ENCODE results near the gene PPP5C.
A peak's percentile ranks its signal among the peaks of the same experiment; 100 is the strongest.
"Not testable (repeated sequence)": the region's sequence is repeated elsewhere in the genome, so short reads cannot be mapped to it uniquely, and the experiment has no call there.

The PPP5C gene

GRCh38 chr19:46415804-46416709, 69.2 kb downstream of the PPP5C start:
- H3K27me3 ChIP-seq (ENCODE audit: control insufficient read depth, insufficient read depth, low read length); H3K36me3 ChIP-seq (ENCODE audit: insufficient read depth, low read length); H3K9me3 ChIP-seq (replicated peaks; ENCODE audit: low read length): not testable (repeated sequence)
- H3K4me3 ChIP-seq (ENCODE audit: low read length) = peak overlapping the region; percentile 70
- H3K9ac ChIP-seq (ENCODE audit: low read depth, low read length) = peak overlapping the region; percentile 53
- H3K4me2 ChIP-seq (ENCODE audit: low read length) = peak overlapping the region; percentile 80
- H3K4me1 ChIP-seq (ENCODE audit: control insufficient read depth, insufficient read depth, low read length) = peaks cover 36% of the 10 kb centered on the region

GRCh38 chr19:46420056-46420455, 73.2 kb downstream of the PPP5C start:
- no peaks in the 10 kb centered on the region for H3K36me3 ChIP-seq (ENCODE audit: insufficient read depth, low read length)
- no peaks in the 10 kb centered on the region for H3K27me3 ChIP-seq (ENCODE audit: control insufficient read depth, insufficient read depth, low read length)
- no peak overlapping the region for H3K4me2 ChIP-seq (ENCODE audit: low read length)
- no peak overlapping the region for H3K9ac ChIP-seq (ENCODE audit: low read depth, low read length)
- H3K4me1 ChIP-seq (ENCODE audit: control insufficient read depth, insufficient read depth, low read length) = peaks cover 10% of the 10 kb centered on the region
- no peak overlapping the region for H3K4me3 ChIP-seq (ENCODE audit: low read length)
- H3K9me3 ChIP-seq (replicated peaks; ENCODE audit: low read length) = no peaks in the 10 kb centered on the region

GRCh38 chr19:46422344-46422743, 75.5 kb downstream of the PPP5C start:
- no peaks in the 10 kb centered on the region for H3K27me3 ChIP-seq (ENCODE audit: control insufficient read depth, insufficient read depth, low read length)
- no peak overlapping the region for H3K4me3 ChIP-seq (ENCODE audit: low read length)
- no peaks in the 10 kb centered on the region for H3K9me3 ChIP-seq (replicated peaks; ENCODE audit: low read length)
- H3K4me1 ChIP-seq (ENCODE audit: control insufficient read depth, insufficient read depth, low read length) = peaks cover 4% of the 10 kb centered on the region
- no peaks in the 10 kb centered on the region for H3K36me3 ChIP-seq (ENCODE audit: insufficient read depth, low read length)
- H3K4me2 ChIP-seq (ENCODE audit: low read length) = no peak overlapping the region
- H3K9ac ChIP-seq (ENCODE audit: low read depth, low read length) = no peak overlapping the region

GRCh38 chr19:46423188-46423587, 76.3 kb downstream of the PPP5C start:
- Histone ChIP-seq H3K4me3 (ENCODE audit: low read length) (no peak overlapping the region), H3K9me3 (replicated peaks; ENCODE audit: low read length) (no peaks in the 10 kb centered on the region), H3K36me3 (ENCODE audit: insufficient read depth, low read length) (no peaks in the 10 kb centered on the region), H3K4me1 (ENCODE audit: control insufficient read depth, insufficient read depth, low read length) (peaks cover 4% of the 10 kb centered on the region), H3K9ac (ENCODE audit: low read depth, low read length) (no peak overlapping the region), H3K4me2 (ENCODE audit: low read length) (no peak overlapping the region), H3K27me3 (ENCODE audit: control insufficient read depth, insufficient read depth, low read length) (peaks cover 2% of the 10 kb centered on the region)

- Histone ChIP-seq H3K4me2 (ENCODE audit: low read length) (peak overlapping the region; percentile 80), H3K9me3 (replicated peaks; ENCODE audit: low read length) (no peaks in the 10 kb centered on the region), H3K27me3 (ENCODE audit: control insufficient read depth, insufficient read depth, low read length) (peaks cover 7% of the 10 kb centered on the region), H3K9ac (ENCODE audit: low read depth, low read length) (peak overlapping the region; percentile 68), H3K4me1 (ENCODE audit: control insufficient read depth, insufficient read depth, low read length) (peaks cover 13% of the 10 kb centered on the region), H3K36me3 (ENCODE audit: insufficient read depth, low read length) (no peaks in the 10 kb centered on the region), H3K4me3 (ENCODE audit: low read length) (peak overlapping the region; percentile 67)
These were observed 79.2 kb downstream of the PPP5C start for GRCh38 chr19:46426035-46426505.

- Histone ChIP-seq H3K9me3 (replicated peaks; ENCODE audit: low read length) (no peaks in the 10 kb centered on the region), H3K36me3 (ENCODE audit: insufficient read depth, low read length) (no peaks in the 10 kb centered on the region), H3K4me3 (ENCODE audit: low read length) (peak overlapping the region; percentile 67)
These were observed 79.7 kb downstream of the PPP5C start for GRCh38 chr19:46426506-46427162.

GRCh38 chr19:46427518-46428045, 80.7 kb downstream of the PPP5C start:
- Histone ChIP-seq H3K4me2 (ENCODE audit: low read length) (no peak overlapping the region), H3K4me1 (ENCODE audit: control insufficient read depth, insufficient read depth, low read length) (peaks cover 13% of the 10 kb centered on the region), H3K9me3 (replicated peaks; ENCODE audit: low read length) (no peaks in the 10 kb centered on the region), H3K4me3 (ENCODE audit: low read length) (no peak overlapping the region), H3K9ac (ENCODE audit: low read depth, low read length) (no peak overlapping the region), H3K27me3 (ENCODE audit: control insufficient read depth, insufficient read depth, low read length) (peaks cover 7% of the 10 kb centered on the region), H3K36me3 (ENCODE audit: insufficient read depth, low read length) (no peaks in the 10 kb centered on the region)

More at GRCh38 chr19:46426506-46427162, 79.7 kb downstream of the PPP5C start:
- H3K9ac ChIP-seq (ENCODE audit: low read depth, low read length) = peak overlapping the region; percentile 68
- H3K27me3 ChIP-seq (ENCODE audit: control insufficient read depth, insufficient read depth, low read length) = peaks cover 7% of the 10 kb centered on the region
- H3K4me1 ChIP-seq (ENCODE audit: control insufficient read depth, insufficient read depth, low read length) = peaks cover 13% of the 10 kb centered on the region
- peak overlapping the region; percentile 80 for H3K4me2 ChIP-seq (ENCODE audit: low read length)

GRCh38 chr19:46428239-46429135, 81.6 kb downstream of the PPP5C start, which contains the start of gene PNMA8C:
Gene PNMA8C, minus strand, starts transcription at chr19:46428936. Its CDS starts 577 bp downstream, at chr19:46428359.
- Histone ChIP-seq H3K4me3 (ENCODE audit: low read length) (peak within 1 kb of the TSS; percentile 58), H3K9ac (ENCODE audit: low read depth, low read length) (no peak within 1 kb of the TSS), H3K9me3 (replicated peaks; ENCODE audit: low read length) (no peaks in the 10 kb centered on the region), H3K36me3 (ENCODE audit: insufficient read depth, low read length) (no peaks in the 10 kb centered on the region), H3K4me2 (ENCODE audit: low read length) (peak within 1 kb of the TSS; percentile 81), H3K27me3 (ENCODE audit: control insufficient read depth, insufficient read depth, low read length) (peaks cover 7% of the 10 kb centered on the region), H3K4me1 (ENCODE audit: control insufficient read depth, insufficient read depth, low read length) (peaks cover 13% of the 10 kb centered on the region)

- Histone ChIP-seq H3K9ac (ENCODE audit: low read depth, low read length) (no peak overlapping the region), H3K27me3 (ENCODE audit: control insufficient read depth, insufficient read depth, low read length) (peaks cover 8% of the 10 kb centered on the region), H3K4me3 (ENCODE audit: low read length) (no peak overlapping the region), H3K36me3 (ENCODE audit: insufficient read depth, low read length) (no peaks in the 10 kb centered on the region), H3K4me1 (ENCODE audit: control insufficient read depth, insufficient read depth, low read length) (peaks cover 13% of the 10 kb centered on the region), H3K9me3 (replicated peaks; ENCODE audit: low read length) (no peaks in the 10 kb centered on the region), H3K4me2 (ENCODE audit: low read length) (no peak overlapping the region)
These were observed 83.1 kb downstream of the PPP5C start for GRCh38 chr19:46429999-46430398.

GRCh38 chr19:46431824-46432223, 84.9 kb downstream of the PPP5C start:
- Histone ChIP-seq H3K4me1 (ENCODE audit: control insufficient read depth, insufficient read depth, low read length) (peaks cover 10% of the 10 kb centered on the region), H3K27me3 (ENCODE audit: control insufficient read depth, insufficient read depth, low read length) (peaks cover 12% of the 10 kb centered on the region), H3K4me3 (ENCODE audit: low read length) (no peak overlapping the region), H3K9ac (ENCODE audit: low read depth, low read length) (no peak overlapping the region), H3K4me2 (ENCODE audit: low read length) (no peak overlapping the region), H3K36me3 (ENCODE audit: insufficient read depth, low read length) (no peaks in the 10 kb centered on the region), H3K9me3 (replicated peaks; ENCODE audit: low read length) (no peaks in the 10 kb centered on the region)

GRCh38 chr19:46433470-46433869, 86.6 kb downstream of the PPP5C start:
- H3K4me1 ChIP-seq (ENCODE audit: control insufficient read depth, insufficient read depth, low read length); H3K36me3 ChIP-seq (ENCODE audit: insufficient read depth, low read length); H3K27me3 ChIP-seq (ENCODE audit: control insufficient read depth, insufficient read depth, low read length); H3K9ac ChIP-seq (ENCODE audit: low read depth, low read length); H3K9me3 ChIP-seq (replicated peaks; ENCODE audit: low read length); H3K4me2 ChIP-seq (ENCODE audit: low read length); H3K4me3 ChIP-seq (ENCODE audit: low read length): not testable (repeated sequence)

Measured in skeletal muscle satellite cell (primary cell).